Fibroblast of peridontal ligament (primary cell): ENCODE data around the gene NSMF.

Experiments used
- DNase-seq: peaks from one replicate; pipeline ENCODE4 v3.0.0-alpha.2; 2010; ENCODE audit errors: extremely low read depth

The NSMF gene

DNA sequence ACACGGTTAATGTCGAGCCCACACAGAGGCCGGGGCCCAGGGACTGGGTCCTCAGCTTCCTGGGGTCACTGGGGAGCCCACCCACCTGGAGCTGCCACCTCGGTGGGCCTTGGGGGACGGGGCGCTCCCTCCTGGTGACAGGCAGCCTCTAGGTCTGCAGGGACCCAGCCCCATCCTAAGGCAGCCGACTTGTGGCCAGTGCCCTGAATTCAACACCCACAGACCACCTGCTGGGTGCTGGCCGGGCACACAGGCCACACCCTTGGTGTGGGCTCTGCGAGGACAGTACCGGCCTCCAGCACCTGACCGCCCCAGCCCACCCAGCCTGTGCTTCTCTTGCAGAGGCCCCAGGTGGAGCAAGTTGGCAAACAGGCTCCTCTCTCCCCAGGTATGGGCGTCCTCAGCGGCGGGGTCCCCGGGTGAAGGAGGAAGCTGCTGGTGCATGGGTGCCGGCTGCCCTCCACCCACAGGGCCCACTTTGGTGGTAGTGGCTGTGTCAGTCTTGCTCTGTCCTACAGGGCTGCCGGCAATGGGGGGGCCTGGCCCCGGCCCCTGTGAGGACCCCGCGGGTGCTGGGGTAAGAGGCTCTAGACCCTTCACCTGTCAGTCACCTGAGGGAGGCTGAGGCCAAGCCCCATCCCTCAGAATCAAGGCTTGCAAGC lies 26.3 kb downstream of the NSMF start:
- no peak for DNase-seq

DNA sequence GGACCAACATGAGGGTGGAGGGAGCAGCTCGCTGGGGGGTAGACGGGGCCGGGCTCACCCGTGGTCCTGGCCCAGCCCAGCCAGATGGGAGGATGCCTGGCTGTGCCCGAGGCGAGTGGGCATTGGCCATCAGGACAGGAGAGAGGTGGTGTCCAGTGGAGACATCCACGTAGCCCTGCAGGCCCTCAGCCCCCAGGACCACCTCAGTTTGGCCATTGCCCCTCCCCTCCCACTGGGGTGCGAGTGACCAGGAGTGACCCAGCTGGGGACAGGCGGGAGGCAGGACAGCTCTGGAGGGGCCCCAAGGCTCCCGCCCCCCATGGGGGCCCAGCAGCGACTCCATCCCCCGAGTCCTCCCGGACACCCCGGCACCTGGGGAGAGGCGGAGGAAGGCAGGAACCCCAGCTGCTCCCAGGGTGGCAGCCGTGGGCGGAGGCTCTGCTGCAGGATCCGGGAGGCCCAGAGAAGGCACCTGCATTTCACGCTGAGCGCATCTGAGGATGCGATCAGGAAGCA lies 27.7 kb downstream of the NSMF start:
- DNase-seq = no peak

DNA sequence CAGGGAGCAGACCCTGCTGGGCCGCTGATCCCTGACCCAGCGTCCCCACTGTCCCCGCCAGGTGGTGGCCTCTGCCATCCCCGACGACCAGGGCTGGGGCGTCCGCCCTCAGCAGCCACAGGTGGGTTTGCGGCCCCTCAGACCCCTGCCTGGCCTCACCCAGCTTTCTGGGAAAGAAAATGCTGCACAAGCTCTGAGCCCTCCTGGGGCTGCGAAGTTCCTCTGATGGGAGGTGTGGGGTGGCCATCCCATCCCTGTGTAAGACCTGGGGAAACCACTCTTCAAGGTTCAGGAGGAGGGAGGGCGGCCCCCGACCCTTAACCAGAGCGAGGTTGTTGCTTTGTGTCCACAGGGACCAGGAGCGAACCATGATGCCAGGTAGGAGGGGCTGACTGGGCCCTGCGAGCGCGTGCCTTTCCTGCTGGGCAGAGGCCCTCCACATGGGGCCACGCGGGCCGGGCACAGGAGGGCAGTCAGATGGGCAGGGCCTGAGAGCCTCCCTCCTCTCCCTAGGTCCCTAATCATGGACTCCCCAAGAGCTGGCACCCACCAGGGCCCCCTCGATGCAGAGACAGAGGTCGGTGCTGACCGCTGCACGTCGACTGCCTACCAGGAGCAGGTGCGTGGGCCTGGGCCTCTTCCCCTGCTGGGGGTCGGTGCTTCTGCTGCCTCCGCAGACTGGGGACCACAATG lies 28.3 kb downstream of the NSMF start:
- DNase-seq = no peak

DNA sequence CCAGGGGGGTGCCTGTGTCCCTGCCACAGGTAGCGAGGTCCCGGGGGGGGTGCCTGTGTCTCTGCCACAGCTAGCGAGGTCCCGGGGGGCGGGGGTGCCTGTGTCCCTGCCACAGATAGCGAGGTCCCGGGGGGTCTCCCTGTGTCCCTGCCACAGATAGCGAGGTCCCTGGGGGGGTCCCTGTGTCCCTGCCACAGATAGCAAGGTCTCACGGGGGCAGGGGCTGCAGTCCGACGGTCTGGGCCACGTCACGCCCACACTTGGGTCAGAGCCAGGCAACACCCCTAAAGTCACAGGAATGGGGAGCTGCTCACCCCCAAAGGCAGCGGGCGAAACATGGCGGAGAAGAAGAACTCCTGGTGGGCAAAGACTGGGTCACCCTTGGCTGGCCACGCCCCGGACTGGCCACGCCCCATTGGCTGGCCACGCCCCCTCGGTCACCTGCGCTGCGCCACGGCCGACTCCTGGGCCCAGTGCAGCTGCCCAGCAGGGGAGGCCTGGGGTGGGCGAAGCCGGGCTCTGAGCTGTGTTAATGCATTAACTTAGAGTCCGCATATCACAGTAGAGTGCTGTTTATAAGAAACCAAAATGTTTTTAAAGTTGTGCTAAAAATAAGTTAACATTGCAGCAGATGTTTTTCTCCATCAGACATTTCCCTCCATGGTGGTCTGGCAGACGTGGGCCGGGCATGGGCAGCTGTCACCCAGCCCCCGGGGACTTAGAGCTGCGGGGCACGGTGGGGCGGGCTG lies 29.0 kb downstream of the NSMF start:
- no peak for DNase-seq

GRCh38 chr9:137429546-137429890 lies 29.6 kb downstream of the NSMF start:
- no peak for DNase-seq

DNA sequence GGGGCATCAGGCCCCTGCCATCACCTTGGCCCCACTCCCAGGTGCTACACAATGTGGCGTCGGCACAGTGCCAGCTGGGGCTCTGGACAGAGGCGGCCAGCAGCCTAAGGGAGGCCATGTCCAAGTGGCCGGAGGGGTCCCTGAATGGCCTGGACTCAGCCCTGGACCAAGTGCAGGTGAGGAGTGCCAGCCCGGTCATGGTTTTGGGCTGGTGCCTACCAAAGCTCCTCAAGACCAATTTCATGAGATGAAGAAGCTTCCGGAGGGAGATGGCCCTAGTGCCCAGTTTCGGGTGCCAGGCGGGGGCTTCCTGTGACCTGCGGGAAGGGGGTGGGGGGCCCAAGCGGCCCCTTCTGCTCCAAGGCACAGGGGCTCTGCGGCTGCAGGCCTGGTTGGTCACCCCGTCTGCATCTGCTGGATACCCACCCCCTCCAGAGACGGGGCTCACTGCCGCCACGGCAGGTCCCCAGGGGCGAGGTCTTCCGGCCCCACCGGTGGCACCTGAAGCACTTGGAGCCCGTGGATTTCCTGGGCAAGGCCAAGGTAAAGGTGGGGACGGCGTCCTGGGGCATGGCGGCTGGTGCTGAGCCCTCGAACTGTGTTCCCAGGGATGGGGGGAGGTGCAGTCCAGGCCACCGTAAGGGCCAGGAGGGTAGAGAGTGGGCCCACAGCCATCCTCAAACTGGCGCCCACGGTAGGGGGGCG lies 30.1 kb downstream of the NSMF start:
- DNase-seq = no peak

DNA sequence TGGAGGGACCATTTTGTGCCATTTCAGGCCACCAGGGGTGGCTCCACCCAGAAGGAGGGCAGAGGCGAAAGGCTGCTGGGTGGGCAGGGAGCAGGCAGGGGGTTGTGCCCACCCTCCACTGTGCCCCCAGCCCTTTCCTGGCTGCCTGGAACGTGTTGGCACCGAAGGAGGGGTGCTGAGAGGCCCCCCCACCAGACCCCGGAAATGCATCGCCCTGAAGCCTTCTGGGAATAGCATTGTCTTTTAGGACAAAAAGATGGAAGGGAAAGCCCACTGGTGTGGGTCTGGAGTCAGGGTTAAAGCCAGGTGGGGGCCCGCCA lies 30.9 kb downstream of the NSMF start:
- DNase-seq = no peak

GRCh38 chr9:137427454-137428310 lies 31.5 kb downstream of the NSMF start:
- no peak for DNase-seq

DNA sequence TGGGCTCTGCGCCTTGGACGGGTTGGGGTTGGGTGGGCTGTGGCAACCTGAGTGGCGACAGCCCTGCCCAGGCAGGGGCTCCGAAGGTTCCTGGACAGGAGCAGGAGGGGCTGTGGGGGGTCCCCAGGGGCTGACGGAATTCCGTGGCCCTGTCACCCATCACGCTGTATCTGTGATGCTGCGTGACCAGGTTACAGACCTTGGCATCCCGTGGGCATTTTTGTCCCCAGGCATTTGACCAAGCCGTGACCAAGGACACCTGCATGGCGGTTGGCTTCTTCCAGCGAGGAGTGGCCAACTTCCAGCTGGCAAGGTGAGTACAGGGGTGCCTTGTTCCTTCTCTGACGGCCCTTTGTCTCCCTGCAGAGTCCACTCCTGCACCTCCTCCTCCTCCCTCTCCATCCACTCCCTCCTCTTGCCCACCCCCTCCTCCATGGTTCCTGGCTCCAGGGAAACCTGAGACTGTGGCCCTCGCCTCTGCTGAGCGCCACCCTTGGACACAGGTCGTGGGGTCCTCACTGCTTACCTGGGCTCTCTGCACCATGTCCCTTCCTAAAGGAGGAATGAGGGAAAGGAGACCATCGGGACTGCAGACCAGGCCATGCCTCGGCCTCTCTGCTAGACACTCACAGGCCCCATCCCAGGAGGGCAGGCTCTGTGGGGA lies 33.0 kb downstream of the NSMF start:
- DNase-seq = no peak

GRCh38 chr9:137423514-137424291 lies 35.4 kb downstream of the NSMF start:
- DNase-seq = no peak

DNA sequence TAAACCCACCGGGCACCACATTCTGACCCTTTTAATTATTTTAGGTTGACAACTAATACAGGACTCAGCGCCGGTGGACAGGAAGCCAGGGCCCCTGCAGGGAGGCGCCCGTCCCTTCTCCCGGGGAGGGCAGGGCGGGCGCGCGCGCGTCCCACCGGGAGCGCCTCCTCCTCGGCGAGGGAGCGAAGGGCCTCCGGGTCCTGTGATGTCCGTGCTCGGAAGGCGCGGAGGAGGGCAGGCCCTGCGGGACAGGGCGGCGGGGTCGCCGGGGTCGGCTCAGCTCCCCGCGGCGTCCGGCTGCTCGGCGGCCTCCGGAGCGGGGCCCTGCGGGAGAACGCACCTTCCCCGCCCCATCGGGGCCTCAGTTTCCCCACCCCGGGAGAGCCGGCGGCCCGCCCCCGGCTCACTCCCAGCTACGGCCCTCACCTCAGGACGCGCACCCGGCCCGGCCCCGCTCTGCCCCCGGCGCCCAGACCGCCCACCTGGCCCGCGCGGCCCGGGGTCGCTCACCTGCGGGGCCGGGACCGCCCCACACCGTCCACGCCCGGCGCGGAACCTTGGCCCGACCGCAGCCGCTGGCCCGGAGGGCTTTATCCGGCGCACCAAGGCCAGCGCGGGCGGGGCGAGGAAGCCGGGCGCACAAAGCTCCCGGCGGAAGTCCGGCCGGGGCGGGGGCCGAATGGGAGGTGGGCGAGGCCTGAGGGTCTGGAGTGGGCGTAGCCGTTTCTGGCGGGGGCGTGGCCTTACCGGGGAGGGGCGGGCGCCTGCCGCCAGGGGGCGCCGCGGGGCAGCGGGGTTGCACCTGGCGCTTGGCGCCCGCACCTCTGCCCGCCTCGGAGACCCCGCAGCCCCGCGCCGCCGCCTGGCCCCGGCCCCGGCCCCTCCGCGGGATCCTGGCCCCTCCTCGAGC lies 36.3 kb downstream of the NSMF start, which contains the start of the genes EXD3 and NOXA1:
TSS of gene EXD3 (minus strand) at position 559 of the 910 bp plus-strand sequence. CDS start 27,805 bp downstream, outside the sequence.
TSS of gene NOXA1 (plus strand) at position 790 of the 910 bp plus-strand sequence. CDS start 137 bp downstream, outside the sequence.
- peak; percentile 85 for DNase-seq

DNA sequence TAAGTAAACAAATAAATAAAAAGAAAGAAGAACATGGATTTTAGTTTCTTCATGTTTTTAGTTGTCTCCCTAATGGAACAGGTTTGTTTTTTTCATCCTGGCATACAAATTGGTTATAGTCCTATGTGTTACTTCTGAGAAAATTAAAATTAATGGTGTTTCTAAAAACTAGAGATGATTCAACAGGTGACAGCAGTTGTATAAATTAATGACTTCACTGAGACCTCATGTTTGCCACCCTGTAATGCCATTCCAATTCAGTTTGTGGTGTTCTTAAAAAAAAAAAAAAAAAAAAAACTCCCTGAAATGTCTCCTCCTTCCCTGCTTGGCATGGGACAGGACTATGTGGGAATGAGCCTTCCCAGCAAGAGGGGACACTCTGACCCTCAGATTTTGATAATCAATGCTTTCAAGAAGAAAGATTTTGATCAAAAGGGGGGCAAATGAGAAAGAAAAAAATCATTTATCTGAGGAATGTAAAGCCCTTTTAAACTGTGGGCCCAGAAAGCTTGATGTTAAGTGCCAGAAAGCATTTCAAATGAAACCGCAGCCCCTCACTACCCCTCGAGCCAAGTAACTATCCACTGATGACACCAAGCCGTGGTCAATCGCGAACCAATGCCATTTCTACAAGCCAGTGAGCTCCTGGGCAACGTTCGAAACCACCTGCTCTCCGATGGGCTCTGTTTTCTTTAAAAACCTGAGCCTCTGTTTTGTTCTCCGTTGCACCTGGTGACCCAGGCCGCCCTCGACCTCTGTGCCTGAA lies 37.1 kb downstream of the NSMF start:
- no peak for DNase-seq

DNA sequence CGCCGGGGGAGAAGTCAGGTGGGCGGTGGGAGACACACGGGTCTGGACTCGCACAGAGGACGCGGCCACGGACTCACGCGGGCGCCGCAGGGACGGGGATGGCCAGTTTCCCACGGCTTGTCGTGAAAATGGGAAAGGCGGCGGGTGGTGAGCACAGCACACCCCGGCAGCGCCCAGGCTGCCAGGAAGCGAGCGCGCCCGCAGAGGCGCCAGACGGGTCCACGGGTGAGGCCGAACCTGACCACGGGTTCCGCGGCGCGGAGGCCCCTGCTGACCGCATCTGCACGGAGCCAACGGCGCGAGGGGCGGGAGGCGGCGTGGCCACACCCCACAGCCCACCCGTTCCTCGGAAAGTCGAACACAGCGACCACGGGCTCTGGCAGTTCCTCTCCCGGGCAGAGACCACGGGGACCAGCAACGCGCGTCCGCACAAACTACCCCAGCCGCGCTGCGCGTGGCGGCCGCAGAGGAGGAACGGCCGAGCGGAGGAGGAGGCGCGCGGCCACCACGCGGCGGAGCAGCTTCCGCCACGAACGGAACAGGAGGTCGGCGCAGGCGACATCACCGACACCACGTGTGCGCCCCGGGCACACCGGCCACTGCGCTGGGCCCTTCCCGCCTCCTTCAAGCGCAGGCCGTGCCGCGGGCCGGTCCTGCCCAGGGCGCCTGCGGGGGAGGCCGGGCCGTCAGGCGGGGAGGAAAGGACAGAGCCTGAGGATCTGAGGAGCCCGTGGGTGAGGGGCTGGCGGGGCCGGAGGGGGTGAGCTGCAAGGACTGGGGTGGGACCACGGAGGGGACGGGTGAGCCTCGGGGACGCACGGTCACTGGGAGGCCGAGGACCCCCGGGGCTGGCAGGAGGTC lies 41.7 kb downstream of the NSMF start:
- DNase-seq = no peak

- DNase-seq = no peak
Measured at GRCh38 chr9:137416563-137417151, 42.5 kb downstream of the NSMF start.

DNA sequence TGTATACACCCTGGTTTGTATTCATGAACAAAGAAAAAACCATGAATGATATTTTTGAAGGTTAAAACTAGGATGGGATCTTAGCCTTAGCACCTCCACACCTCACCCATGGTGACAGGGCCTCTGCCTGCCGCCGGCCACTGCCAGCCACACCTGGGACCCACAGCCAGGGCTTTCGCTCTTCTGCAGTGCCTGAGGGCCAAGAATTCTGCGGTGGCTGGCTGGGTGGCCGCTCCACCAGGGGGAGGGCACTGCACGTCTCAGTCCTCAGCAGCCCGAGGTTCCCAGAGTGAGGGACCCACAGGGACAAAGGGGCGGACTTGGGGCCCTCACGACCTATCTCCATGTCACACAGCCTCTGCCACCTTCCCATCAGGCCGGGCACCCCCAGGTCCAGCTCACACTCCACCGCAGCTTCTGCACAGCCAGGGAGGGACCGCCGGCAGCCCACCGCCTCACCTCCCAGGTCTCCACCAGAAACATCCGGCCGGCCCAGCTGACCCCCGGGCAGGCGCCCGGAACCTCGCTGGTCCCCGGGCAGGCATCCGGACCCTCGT lies 43.0 kb downstream of the NSMF start:
- DNase-seq = no peak

GRCh38 chr9:137415451-137415850 lies 43.7 kb downstream of the NSMF start:
- no peak for DNase-seq
